Gastrocnemius medialis (tissue), 4 donors: Measurements from ENCODE around the gene IL6ST. TPM values are rescaled to one million over a fixed set of nuclear protein-coding genes. Genes with fewer than 3 reads are reported as not detected.
"Not testable (repeated sequence)": the region's sequence is repeated elsewhere in the genome, so short reads cannot be mapped to it uniquely, and the experiment has no call there.

Experiments used
- ATAC-seq, 2 donors: fragments of 150-250 bp; one replicate each; pipeline ENCODE4 v1.9.1; 2016
- DNase-seq, 2 donors: peaks; one replicate each; pipeline ENCODE4 v3.0.0-alpha.2; 2019
- H3K27ac ChIP-seq, 4 donors: fragments of 200-600 bp; sonication (generic); 1 replicate in 1 of 4; 2 replicates in 3 of 4; pipeline ENCODE4 v1.5.1; 2016 to 2018; ENCODE audit warnings: mild to moderate bottlenecking in 2 of 4, moderate library complexity in 1 of 4
- H3K27me3 ChIP-seq, 3 donors: fragments of 200-600 bp; sonication (generic) in 2 of 3; 1 replicate in 1 of 3; 2 replicates in 2 of 3; pipeline versions ENCODE4 v1.5.1 to v1.6.0; 2016 to 2019; ENCODE audit warnings: mild to moderate bottlenecking in 1 of 3, moderate library complexity in 1 of 3
- H3K36me3 ChIP-seq, 2 donors: fragments of 200-600 bp; sonication (generic) in 1 of 2; one replicate each; pipeline ENCODE4 v1.5.1; 2017 to 2018
- H3K4me1 ChIP-seq, 2 donors: fragments of 200-600 bp; sonication (generic) in 1 of 2; one replicate each; pipeline ENCODE4 v1.5.1; 2016 to 2017; ENCODE audit warnings: mild to moderate bottlenecking in 2 of 2
- H3K4me3 ChIP-seq, 4 donors: fragments of 200-600 bp; sonication (generic) in 3 of 4; 1 replicate in 1 of 4; 2 replicates in 3 of 4; pipeline ENCODE4 v1.5.1; 2016 to 2019; ENCODE audit warnings: mild to moderate bottlenecking in 2 of 4
- H3K9me3 ChIP-seq, 3 donors: fragments of 200-600 bp; sonication (generic) in 2 of 3; 1 replicate in 1 of 3; 2 replicates in 2 of 3; pipeline ENCODE4 v1.5.1; 2016 to 2019
- CTCF ChIP-seq, 5 experiments: fragments of 450-650 bp in 3 of 5; fragments of 200-600 bp in 2 of 5; sonication (generic) in 2 of 5; IDR thresholded peaks in 4 of 5; conservative IDR thresholded peaks in 1 of 5; 1 replicate in 4 of 5; 2 replicates in 1 of 5; pipeline ENCODE4 v1.5.1; 2016 to 2019; ENCODE audit warnings: antibody characterized with exemption in 5 of 5, mild to moderate bottlenecking in 3 of 5, moderate library complexity in 3 of 5
- POLR2A ChIP-seq, 2 donors: fragments of 450-650 bp; IDR thresholded peaks; one replicate each; pipeline ENCODE4 v1.6.1; 2017; ENCODE audit warnings: antibody characterized with exemption in 2 of 2, mild to moderate bottlenecking in 2 of 2, moderate library complexity in 2 of 2
- in situ Hi-C, 4 donors: fragments of 200-750 bp; cut with MboI; loops; one replicate each; pipeline versions ENCODE4 v1.15.0 to v1.8.0; 2017; ENCODE audit warnings: low sequenced_read_pairs in 4 of 4
- intact Hi-C: fragments of 100-400 bp; cut with DNase I; formaldehyde crosslinking; loops from one replicate; pipeline ENCODE4 v1.15.1; 2023; ENCODE audit warnings: low total_unique reads
- total RNA-seq, 4 donors: library from RNA; depleted of rRNA; stranded (reverse); fragments of >200 nt; gene quantifications; one replicate each; pipeline versions ENCODE4 v1.1.0 to v1.2.3, GENCODE V29; 2016

The IL6ST gene
- total RNA-seq, 4 donors from 2014 or later: 128 to 228 (median 167) TPM

GRCh38 chr5:55991768-55992486 is 2.8 kb downstream of the IL6ST start:
- no peaks in the 10 kb centered on the region for H3K27me3 ChIP-seq
- no peak for TF ChIP-seq POLR2A (IDR thresholded peaks at IDR 0.05)
- TF ChIP-seq CTCF (IDR thresholded peaks at IDR 0.05 in 4 of 5, conservative IDR thresholded peaks at IDR 0.05 in 1 of 5): no peak
- no peaks in the 10 kb centered on the region for H3K9me3 ChIP-seq
- ATAC-seq: no peak
- intact Hi-C loops: loop anchor here (5.0 to 10.0 kb wide), 2 partner anchors 65 to 567 kb away; no protein-coding TSS in a partner anchor
- H3K36me3 ChIP-seq: no peaks in the 10 kb centered on the region
- peak overlapping the region; percentile 95 to 99 (median 98) for H3K27ac ChIP-seq
- H3K4me3 ChIP-seq: peak overlapping the region; percentile 72 to 84 (median 82)
- in situ Hi-C loops: loop anchor here in 3 of 4 donors (25.0 kb wide), 2 partner anchors 195 to 1195 kb away; no protein-coding TSS in a partner anchor
- no peak for DNase-seq
- peaks cover 42% of the 10 kb centered on the region in 2 donors for H3K4me1 ChIP-seq

- not testable (repeated sequence) for H3K4me3 ChIP-seq, H3K9me3 ChIP-seq, ATAC-seq, H3K36me3 ChIP-seq, H3K27me3 ChIP-seq, DNase-seq
- intact Hi-C loops: loop anchor here (5.0 to 10.0 kb wide), 2 partner anchors 66 to 566 kb away; no protein-coding TSS in a partner anchor
- peak overlapping the region in 2 of 4 donors; percentile 31 to 99 for H3K27ac ChIP-seq
- in situ Hi-C loops: loop anchor here in 3 of 4 donors (25.0 kb wide), 2 partner anchors 196 to 1196 kb away; no protein-coding TSS in a partner anchor
- peaks cover 34 to 42% of the 10 kb centered on the region in 2 donors for H3K4me1 ChIP-seq
These were observed 3.9 kb downstream of the IL6ST start for GRCh38 chr5:55990895-55991294.

- Histone ChIP-seq H3K4me3 (peak overlapping the region in 1 of 4 donors; percentile 3), H3K4me1 (peaks cover 37 to 46% of the 10 kb centered on the region in 2 donors), H3K36me3 (peaks cover 0 to 7% of the 10 kb centered on the region in 2 donors), H3K9me3 (no peaks in the 10 kb centered on the region), H3K27ac (peak overlapping the region; percentile 8 to 31 (median 12)), H3K27me3 (no peaks in the 10 kb centered on the region)
- in situ Hi-C loops: loop anchor here in 3 of 4 donors (5.0 to 25.0 kb wide), 3 partner anchors 197 to 1197 kb away; no protein-coding TSS in a partner anchor
- no peak for DNase-seq
- intact Hi-C loops: loop anchor here (5.0 to 10.0 kb wide), 2 partner anchors 67 to 565 kb away; no protein-coding TSS in a partner anchor
- no peak for TF ChIP-seq POLR2A (IDR thresholded peaks at IDR 0.05)
- no peak for ATAC-seq
These were observed 4.9 kb downstream of the IL6ST start for GRCh38 chr5:55989860-55990259.

- H3K4me3 ChIP-seq: peak overlapping the region in 1 of 4 donors; percentile 3
- no peaks in the 10 kb centered on the region for H3K27me3 ChIP-seq
- peak overlapping the region in 2 of 4 donors; percentile 16 to 31 for H3K27ac ChIP-seq
- in situ Hi-C loops (loop anchor here in 3 of 4 donors (5.0 to 25.0 kb wide), 3 partner anchors 198 to 1198 kb away; no protein-coding TSS in a partner anchor), intact Hi-C loops (no loop called here)
- DNase-seq: no peak
- TF ChIP-seq CTCF (IDR thresholded peaks at IDR 0.05 in 4 of 5, conservative IDR thresholded peaks at IDR 0.05 in 1 of 5) (no peak), POLR2A (IDR thresholded peaks at IDR 0.05) (no peak)
- ATAC-seq: no peak
- H3K9me3 ChIP-seq: no peaks in the 10 kb centered on the region
- H3K4me1 ChIP-seq: peaks cover 45 to 53% of the 10 kb centered on the region in 2 donors
- peaks cover 0 to 7% of the 10 kb centered on the region in 2 donors for H3K36me3 ChIP-seq
These were observed 5.7 kb downstream of the IL6ST start for GRCh38 chr5:55988979-55989638.

- H3K4me3 ChIP-seq, ATAC-seq, H3K27ac ChIP-seq, intact Hi-C loops, H3K9me3 ChIP-seq, DNase-seq, H3K36me3 ChIP-seq, H3K27me3 ChIP-seq: not testable (repeated sequence)
- in situ Hi-C loops: loop anchor here in 3 of 4 donors (5.0 to 25.0 kb wide), 3 partner anchors 199 to 1199 kb away; no protein-coding TSS in a partner anchor
- H3K4me1 ChIP-seq: peaks cover 51 to 59% of the 10 kb centered on the region in 2 donors
These were observed 6.3 kb downstream of the IL6ST start for GRCh38 chr5:55988428-55988827.
